Duodenal mucosa (tissue), 2 donors: ENCODE measurements around the gene ADAMTS19.
A peak's percentile ranks its signal among the peaks of the same experiment; 100 is the strongest.

Experiments
- H3K27ac ChIP-seq: one replicate; pipeline ENCODE4 v1.7.0; 2013; ENCODE audit warnings: low read depth, low read length
- H3K27me3 ChIP-seq, 2 donors: one replicate each; pipeline ENCODE4 v1.7.0; 2013; ENCODE audit warnings: low read length in 2 of 2, control low read depth in 1 of 2; ENCODE audit not compliant: insufficient read depth in 2 of 2, control insufficient read depth in 1 of 2
- H3K36me3 ChIP-seq, 2 donors: one replicate each; pipeline ENCODE4 v1.7.0; 2013; ENCODE audit warnings: low read length in 2 of 2, control low read depth in 1 of 2; ENCODE audit not compliant: insufficient read depth in 2 of 2, control insufficient read depth in 1 of 2
- H3K4me1 ChIP-seq, 2 donors: one replicate each; pipeline ENCODE4 v1.7.0; 2013; ENCODE audit warnings: low read length in 2 of 2, control low read depth in 1 of 2; ENCODE audit not compliant: insufficient read depth in 2 of 2, control insufficient read depth in 1 of 2
- H3K4me3 ChIP-seq, 2 donors: one replicate each; pipeline ENCODE4 v1.7.0; 2013; ENCODE audit warnings: low read length in 2 of 2, low read depth in 1 of 2
- H3K9ac ChIP-seq, 2 donors: one replicate each; pipeline ENCODE4 v1.7.0; 2013; ENCODE audit warnings: low read length in 2 of 2, low read depth in 1 of 2
- H3K9me3 ChIP-seq, 2 donors: one replicate each; pipeline ENCODE4 v1.7.0; 2013; ENCODE audit warnings: low read length in 2 of 2, control low read depth in 1 of 2; ENCODE audit not compliant: control insufficient read depth in 1 of 2

Gene ADAMTS19

DNA sequence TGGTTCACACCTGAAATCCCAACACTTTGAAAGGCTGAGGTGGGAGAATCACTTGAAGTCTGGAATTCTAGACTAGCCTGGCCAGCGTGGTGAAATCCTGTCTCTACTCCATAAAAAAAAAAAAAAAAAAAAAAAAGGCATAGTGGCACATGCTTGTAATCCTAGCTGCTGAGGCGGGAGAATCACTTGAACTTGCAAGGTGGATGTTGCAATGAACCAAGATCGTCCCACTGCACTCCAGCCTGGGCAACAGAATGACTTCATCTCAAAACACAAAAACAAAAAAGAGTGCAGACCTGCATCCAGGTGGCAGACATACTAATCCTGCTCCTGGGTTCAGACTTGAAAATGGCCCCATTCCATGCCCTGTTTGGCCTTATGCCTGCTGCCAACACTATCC is 21.8 kb upstream of the ADAMTS19 start:
- Histone ChIP-seq H3K27ac (no peak overlapping the region), H3K4me1 (no peaks in the 10 kb centered on the region), H3K9me3 (no peaks in the 10 kb centered on the region), H3K9ac (no peak overlapping the region), H3K4me3 (no peak overlapping the region), H3K36me3 (no peaks in the 10 kb centered on the region), H3K27me3 (no peaks in the 10 kb centered on the region)

DNA sequence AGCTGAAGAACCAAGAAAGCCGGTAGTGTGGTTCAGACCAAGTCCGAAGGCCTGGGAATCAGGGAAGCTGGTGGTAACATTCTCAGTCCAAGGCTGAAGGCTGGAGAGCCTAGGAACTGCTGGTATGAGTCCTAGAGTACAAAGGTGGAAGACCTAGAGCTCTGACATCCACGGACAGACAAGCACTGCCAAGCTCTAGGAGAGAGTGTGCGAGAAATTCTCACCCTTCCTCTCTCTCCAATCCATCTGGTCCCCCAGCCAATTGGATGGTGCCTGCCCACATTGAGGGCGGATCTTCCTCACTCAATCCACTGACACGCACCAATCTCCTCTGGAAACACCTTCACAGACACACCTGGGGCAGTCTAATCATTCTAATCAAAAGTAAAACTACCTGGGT is 19.7 kb upstream of the ADAMTS19 start:
- H3K27me3 ChIP-seq: no peaks in the 10 kb centered on the region
- H3K9me3 ChIP-seq: no peaks in the 10 kb centered on the region
- no peaks in the 10 kb centered on the region for H3K36me3 ChIP-seq
- H3K9ac ChIP-seq: no peak overlapping the region
- H3K4me3 ChIP-seq: no peak overlapping the region
- no peaks in the 10 kb centered on the region for H3K4me1 ChIP-seq
- no peak overlapping the region for H3K27ac ChIP-seq

DNA sequence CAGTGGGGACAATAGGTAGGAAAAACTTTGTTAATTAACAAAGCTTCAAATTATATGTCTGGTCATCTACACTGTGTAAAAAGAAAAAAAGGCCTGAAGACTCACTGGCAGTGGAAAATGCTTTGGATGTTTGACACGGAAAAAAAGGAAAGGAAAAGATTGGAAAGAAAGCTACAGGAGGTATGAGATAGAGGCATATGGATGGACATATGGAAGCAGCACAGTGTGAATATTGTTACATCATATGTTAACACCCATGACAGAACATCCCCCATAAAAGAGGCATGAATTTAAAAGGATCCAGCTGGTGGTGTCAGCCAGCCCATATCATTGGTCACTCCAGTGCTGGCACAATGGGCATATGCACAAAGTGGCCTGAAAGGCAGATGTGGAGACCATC is 19.0 kb upstream of the ADAMTS19 start:
- no peaks in the 10 kb centered on the region for H3K27me3 ChIP-seq
- no peak overlapping the region for H3K27ac ChIP-seq
- H3K9me3 ChIP-seq: no peaks in the 10 kb centered on the region
- H3K4me1 ChIP-seq: no peaks in the 10 kb centered on the region
- H3K4me3 ChIP-seq: no peak overlapping the region
- H3K36me3 ChIP-seq: no peaks in the 10 kb centered on the region
- no peak overlapping the region for H3K9ac ChIP-seq

DNA sequence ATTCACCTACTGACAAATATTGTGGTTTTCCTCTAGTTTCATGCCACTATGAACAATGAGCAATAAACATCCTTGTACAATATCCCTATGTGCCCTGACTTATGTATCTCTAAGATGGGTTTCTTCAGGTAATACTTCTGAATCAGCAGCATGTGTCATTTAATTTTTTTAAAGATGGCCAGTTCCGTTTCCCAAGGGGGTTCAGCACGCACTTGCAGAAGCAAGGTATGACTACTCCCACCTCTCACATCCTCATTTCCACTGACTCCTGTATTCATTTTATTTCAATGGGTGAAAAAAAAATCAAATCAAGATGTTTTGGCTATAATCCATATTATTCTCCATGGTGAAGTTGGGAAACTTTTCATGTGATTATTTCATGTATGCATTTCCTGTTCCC is 14.7 kb upstream of the ADAMTS19 start:
- H3K27ac ChIP-seq: no peak overlapping the region
- no peaks in the 10 kb centered on the region for H3K36me3 ChIP-seq
- H3K4me1 ChIP-seq: no peaks in the 10 kb centered on the region
- H3K9me3 ChIP-seq: no peaks in the 10 kb centered on the region
- no peak overlapping the region for H3K9ac ChIP-seq
- no peak overlapping the region for H3K4me3 ChIP-seq
- H3K27me3 ChIP-seq: no peaks in the 10 kb centered on the region

DNA sequence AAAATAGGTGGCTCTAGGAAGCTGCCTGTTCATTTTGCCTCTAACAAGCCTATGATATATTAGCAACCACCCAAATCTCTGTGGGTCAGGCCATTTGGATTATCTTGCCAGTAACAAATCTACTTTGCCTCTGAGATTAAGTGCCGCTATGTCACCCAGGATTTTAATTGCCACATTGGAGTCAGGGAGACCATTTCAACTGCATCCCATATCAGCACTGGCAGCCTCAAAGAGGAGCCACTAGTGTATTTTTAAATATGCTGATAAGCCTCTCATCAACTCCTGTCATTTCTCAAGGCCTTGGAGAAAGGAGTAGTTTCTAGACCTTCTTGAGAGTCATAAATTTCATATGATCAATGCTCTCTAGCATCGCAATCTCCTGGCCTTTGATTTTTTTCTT is 12.1 kb upstream of the ADAMTS19 start:
- Histone ChIP-seq H3K4me3 (no peak overlapping the region), H3K9me3 (no peaks in the 10 kb centered on the region), H3K27ac (no peak overlapping the region), H3K27me3 (no peaks in the 10 kb centered on the region), H3K4me1 (no peaks in the 10 kb centered on the region), H3K36me3 (no peaks in the 10 kb centered on the region), H3K9ac (no peak overlapping the region)

DNA sequence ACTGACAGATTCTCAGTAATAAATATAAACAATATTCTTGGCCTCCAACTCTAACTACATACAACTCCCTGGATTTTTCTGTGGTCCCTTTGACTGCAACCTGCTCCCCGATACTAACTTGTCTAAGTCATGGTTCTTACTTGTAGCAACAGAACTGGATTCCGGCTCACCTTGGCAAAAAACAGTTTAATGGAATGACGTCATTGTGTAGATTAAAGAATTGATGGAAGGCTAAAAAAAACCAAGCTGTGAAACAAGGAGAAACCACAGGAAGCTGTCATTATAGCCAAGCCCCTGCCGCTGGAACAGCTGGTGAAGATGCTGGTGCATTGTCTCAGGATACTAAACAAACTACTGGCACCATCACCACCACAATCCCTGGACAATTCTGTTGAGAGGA is 11.4 kb upstream of the ADAMTS19 start:
- Histone ChIP-seq H3K4me3 (no peak overlapping the region), H3K27ac (no peak overlapping the region), H3K27me3 (no peaks in the 10 kb centered on the region), H3K4me1 (no peaks in the 10 kb centered on the region), H3K36me3 (no peaks in the 10 kb centered on the region), H3K9me3 (no peaks in the 10 kb centered on the region), H3K9ac (no peak overlapping the region)

DNA sequence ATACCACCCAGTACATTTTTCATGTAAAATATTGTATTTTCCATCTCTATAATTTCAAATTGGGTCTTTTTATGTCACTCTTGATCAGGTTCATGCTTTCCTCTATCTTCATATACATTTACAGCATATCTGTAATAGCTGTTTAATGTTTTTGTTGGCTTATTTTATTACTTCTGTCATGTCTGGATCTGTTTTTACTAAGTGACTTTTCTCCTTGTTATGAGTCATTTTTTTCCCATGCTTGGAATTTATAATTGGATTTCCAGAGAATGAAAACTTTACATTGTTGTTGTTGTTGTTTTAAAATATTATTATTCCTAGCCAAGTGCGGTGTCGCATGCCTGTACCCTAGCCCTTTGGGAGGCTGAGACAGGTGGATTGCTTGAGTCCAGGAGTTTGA is 5.6 kb upstream of the ADAMTS19 start:
- Histone ChIP-seq H3K27me3 (peaks cover 0 to 4% of the 10 kb centered on the region in 2 donors), H3K4me1 (no peaks in the 10 kb centered on the region), H3K4me3 (no peak overlapping the region), H3K9me3 (no peaks in the 10 kb centered on the region), H3K9ac (no peak overlapping the region), H3K36me3 (no peaks in the 10 kb centered on the region), H3K27ac (no peak overlapping the region)

DNA sequence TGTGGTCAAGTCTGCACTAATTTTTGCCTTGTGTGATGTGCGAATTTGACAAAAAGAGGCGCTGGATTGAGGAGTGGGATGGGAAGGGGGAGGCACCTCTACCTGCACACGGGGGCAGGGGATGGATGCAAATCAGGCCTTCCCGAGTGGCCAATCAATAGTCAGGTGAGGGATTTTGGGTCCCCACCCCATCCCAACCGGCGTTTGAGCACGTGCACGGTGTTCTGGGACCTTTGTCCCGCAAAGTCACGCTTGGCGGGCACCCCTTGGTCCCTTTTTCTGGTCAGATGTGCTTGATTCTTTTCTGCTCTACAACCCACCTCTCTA is 685 bp upstream of the ADAMTS19 start:
- peak overlapping the region in 1 of 2 donors; percentile 58 for H3K4me3 ChIP-seq
- no peak overlapping the region for H3K9ac ChIP-seq
- peaks cover 4 to 18% of the 10 kb centered on the region in 2 donors for H3K27me3 ChIP-seq
- no peak overlapping the region for H3K27ac ChIP-seq
- H3K9me3 ChIP-seq: no peaks in the 10 kb centered on the region
- H3K4me1 ChIP-seq: peaks cover 0 to 8% of the 10 kb centered on the region in 2 donors
- H3K36me3 ChIP-seq: no peaks in the 10 kb centered on the region

DNA sequence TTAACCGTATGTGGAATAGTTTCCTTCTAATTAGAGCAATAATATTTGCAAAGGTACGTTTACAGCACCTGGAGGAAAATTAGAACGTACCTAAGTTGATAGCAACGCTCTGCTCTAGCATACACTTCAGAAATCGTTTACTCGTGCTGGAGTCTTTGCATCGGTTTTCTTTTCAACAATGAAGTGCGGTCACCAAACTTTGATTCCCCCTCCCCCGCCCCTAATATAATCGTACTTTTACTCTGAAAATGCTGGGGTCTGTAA is 506 bp downstream of the ADAMTS19 start:
- Histone ChIP-seq H3K4me1 (peaks cover 0 to 8% of the 10 kb centered on the region in 2 donors), H3K9ac (no peak overlapping the region)

DNA sequence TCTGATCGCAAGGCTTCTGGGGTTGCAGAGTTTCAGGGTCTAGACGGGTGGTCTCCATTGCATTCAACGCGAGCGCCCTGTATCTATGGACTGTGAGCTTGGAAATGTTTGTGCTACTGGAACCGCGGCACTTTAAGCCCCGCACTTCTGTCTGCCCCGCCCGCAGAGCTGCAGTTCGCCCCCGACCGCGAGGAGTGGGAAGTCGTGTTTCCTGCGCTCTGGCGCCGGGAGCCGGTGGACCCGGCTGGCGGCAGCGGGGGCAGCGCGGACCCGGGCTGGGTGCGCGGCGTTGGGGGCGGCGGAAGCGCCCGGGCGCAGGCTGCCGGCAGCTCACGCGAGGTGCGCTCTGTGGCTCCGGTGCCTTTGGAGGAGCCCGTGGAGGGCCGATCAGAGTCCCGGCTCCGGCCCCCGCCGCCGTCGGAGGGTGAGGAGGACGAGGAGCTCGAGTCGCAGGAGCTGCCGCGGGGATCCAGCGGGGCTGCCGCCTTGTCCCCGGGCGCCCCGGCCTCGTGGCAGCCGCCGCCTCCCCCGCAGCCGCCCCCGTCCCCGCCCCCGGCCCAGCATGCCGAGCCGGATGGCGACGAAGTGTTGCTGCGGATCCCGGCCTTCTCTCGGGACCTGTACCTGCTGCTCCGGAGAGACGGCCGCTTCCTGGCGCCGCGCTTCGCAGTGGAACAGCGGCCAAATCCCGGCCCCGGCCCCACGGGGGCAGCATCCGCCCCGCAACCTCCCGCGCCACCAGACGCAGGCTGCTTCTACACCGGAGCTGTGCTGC is 1.0 kb downstream of the ADAMTS19 start:
- H3K4me3 ChIP-seq: peak overlapping the region; percentile 68 to 69
- H3K27ac ChIP-seq: no peak overlapping the region
- no peaks in the 10 kb centered on the region for H3K36me3 ChIP-seq
- H3K4me1 ChIP-seq: peaks cover 0 to 8% of the 10 kb centered on the region in 2 donors
- H3K9me3 ChIP-seq: no peaks in the 10 kb centered on the region
- H3K27me3 ChIP-seq: peaks cover 4 to 18% of the 10 kb centered on the region in 2 donors
- no peak overlapping the region for H3K9ac ChIP-seq

More for the DNA sequence above, 506 bp downstream of the ADAMTS19 start:
- H3K9me3 ChIP-seq: no peaks in the 10 kb centered on the region
- no peak overlapping the region for H3K27ac ChIP-seq
- no peaks in the 10 kb centered on the region for H3K36me3 ChIP-seq
- H3K4me3 ChIP-seq: peak overlapping the region; percentile 68 to 69
- peaks cover 4 to 18% of the 10 kb centered on the region in 2 donors for H3K27me3 ChIP-seq
